OCI-M1 (cell line): Measurements from ENCODE around the gene ANAPC13.
A peak's percentile ranks its signal among the peaks of the same experiment; 100 is the strongest.

Experiments
- DNase-seq: peaks from one replicate; lab custom pipeline; 2025; lab: John Stamatoyannopoulos, UW

The ANAPC13 gene

DNA sequence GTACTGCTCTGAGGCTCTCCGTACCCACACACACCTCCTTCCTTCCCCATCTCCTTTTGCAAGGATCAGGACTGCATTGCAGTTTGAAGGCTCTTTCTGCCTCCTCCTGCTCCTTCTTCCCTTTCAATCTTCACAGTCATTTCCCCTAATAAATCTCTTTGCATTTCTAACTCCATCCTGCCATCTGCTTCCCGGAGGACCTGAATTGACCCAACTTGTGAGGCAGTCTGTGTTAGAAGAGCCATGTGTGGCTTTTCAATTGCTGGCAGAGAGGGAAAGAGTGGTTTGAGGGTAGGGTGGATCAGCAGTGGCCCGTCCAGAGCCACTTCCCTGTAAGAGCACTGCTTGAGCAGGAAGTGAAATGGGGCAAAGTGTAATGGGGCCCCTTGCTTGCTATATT is 35.8 kb downstream of the ANAPC13 start:
- DNase-seq = no peak

GRCh38 chr3:134449277-134449676 is 36.5 kb downstream of the ANAPC13 start:
- peak; percentile 13 for DNase-seq

GRCh38 chr3:134448664-134449063 is 37.1 kb downstream of the ANAPC13 start:
- no peak for DNase-seq

DNA sequence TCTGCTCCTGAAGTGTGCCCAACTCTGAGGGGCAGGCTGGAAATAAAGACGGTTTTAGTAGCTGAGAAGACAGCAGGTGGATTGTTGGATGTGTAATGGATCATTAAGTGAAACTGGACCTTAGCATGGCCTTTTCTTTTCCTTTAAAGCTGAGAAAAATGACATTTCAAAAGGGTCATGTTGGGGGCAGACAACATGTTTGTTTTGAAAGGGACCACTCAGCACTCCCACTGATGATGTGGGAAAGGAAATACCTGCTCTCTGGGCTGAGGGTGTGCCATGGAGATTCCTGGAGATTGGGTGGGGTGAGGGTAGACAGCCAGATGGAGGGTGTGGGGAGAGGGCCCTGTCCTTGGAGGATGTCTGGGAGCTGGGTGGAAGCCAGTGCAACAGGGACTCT is 38.4 kb downstream of the ANAPC13 start:
- no peak for DNase-seq

DNA sequence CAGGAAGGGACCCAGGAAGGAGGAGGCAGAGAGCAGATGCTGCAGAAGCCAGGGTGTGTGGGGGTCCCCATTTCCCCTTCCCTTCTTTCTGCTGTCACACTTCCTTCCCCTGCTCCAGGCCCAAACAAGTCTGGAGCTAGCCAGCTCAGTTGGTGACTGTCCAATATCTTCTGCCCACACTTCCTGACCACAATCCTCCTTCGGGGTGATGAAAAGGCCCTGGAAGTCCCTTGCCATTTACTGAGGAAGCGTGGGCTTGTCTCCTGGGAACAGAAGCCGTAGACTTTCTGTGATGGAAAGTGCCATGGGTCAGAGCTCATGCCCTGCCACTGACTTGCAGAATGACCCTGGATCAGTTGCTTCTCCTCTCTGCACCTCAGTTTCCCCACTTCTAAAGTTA is 39.0 kb downstream of the ANAPC13 start:
- no peak for DNase-seq

- no peak for DNase-seq
These were observed 40.1 kb downstream of the ANAPC13 start for GRCh38 chr3:134445636-134446035.

GRCh38 chr3:134445095-134445494 is 40.7 kb downstream of the ANAPC13 start:
- DNase-seq = no peak

- no peak for DNase-seq
These were observed 44.0 kb downstream of the ANAPC13 start for GRCh38 chr3:134441821-134442220.

DNA sequence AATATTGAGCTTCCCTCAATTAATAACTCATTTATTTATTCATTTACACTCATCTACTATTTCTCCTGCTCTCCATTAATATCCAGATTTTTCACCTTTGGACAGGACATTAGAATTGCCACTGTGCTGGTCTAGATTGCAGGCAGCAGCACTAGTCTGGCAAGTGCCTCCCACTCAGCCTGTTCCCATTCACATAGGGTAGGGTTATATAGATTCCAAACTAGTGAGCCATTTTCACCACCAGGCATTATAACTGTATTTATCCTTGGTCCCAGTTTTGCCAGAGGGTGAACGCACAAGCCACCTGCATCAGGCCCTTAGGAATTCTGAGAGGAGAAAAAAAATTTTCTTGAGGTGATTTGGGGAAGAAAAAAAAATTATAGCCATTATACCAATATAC is 44.5 kb downstream of the ANAPC13 start:
- no peak for DNase-seq

DNA sequence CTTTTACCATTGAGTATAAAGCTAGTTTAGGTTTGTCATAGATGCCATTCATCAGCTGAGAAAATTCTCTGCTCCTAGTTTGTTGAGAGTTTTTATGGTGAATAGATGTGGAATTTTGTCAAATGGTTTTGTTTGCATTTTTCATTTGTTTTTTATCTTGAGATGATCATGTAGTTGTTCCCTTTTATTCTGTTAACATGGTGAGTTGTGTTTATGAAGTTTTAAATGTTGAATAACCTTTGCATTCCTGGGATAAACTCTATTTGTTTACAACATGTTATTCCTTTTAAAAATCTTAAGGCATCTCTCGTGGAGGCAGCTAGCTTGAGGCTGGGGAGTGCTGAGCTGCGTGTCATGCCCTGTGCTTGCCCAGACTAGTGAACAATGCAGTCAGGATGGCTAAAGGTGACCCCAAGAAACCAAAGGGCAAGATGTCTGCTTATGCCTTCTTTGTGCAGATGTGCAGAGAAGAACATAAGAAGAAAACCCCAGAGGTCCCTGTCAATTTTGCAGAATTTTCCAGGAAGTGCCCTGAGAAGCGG is 48.5 kb downstream of the ANAPC13 start:
- DNase-seq = no peak

DNA sequence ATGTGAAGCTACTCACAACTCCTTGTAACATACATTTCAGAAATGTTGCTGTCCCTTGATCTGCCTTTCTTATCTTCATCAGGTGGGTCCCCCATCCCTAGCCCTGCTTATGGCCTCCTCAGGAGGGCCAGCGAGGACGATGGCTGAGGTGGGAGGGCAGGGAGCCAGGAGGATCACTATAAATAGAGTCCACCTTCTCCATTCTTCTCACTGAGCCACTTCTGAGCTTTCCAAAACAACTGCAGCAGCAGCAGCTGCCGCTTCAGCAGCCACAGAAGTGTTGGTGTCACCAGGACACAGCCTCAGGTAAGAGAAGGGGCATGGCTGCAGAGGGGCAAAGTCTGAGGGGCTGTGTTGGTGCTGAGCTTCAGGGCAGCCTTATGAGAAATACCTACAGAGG is 53.5 kb downstream of the ANAPC13 start:
- DNase-seq = no peak

DNA sequence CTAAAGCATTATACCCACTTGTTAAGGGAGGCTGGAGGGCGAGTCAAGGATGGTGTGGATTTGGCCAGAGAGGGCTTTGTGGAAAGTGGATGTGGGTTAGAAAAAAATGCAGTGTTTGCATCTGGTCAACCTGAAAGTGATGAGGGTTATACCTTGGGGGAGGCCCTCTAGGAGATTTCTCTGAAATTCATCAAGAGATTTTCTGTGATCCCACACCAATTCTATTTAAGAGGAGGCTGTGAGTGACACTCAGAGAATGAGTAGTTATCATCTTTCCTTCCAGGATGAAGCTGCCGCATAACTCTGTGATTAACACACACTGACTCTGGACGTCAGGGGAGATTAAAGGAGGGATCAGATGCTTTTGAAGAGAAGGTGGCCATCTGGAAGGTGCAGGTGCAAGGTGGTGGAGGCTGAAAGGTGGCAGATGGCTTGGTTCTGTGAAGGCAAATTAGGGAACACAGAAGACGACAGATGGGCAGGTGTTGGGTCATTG is 54.8 kb downstream of the ANAPC13 start:
- DNase-seq = no peak

GRCh38 chr3:134430174-134430573 is 55.6 kb downstream of the ANAPC13 start:
- no peak for DNase-seq

GRCh38 chr3:134428401-134428800 is 57.4 kb downstream of the ANAPC13 start:
- no peak for DNase-seq
